Measurements from ENCODE around the gene EOGT.

GRCh38 chr3:68977486-68978167, 35.9 kb downstream of the EOGT start:
- no peak for TF ChIP-seq CTCF (IDR thresholded peaks at IDR 0.05)
- no peak for TF ChIP-seq ZFX (IDR thresholded peaks at IDR 0.05; ENCODE audit: borderline replicate concordance)

Measured in 22Rv1 (cell line).